Panc1 (cell line): ENCODE data around the gene ENOX1.

Source experiments
- POLR2AphosphoS5 ChIP-seq: IDR thresholded peaks from 2 replicates; pipeline ENCODE4 v1.6.1; 2012; ENCODE audit warnings: mild to moderate bottlenecking, low read depth, low read length, moderate library complexity
- TF ChIP-seq, protein P1 (sequence below): fragments of 450-650 bp; IDR thresholded peaks from 2 replicates; pipeline ENCODE4 v1.5.1; 2017; ENCODE audit warnings: mild to moderate bottlenecking
- TF ChIP-seq, protein P2 (sequence below), 2 experiments: IDR thresholded peaks; 2 replicates each; pipeline ENCODE4 v1.6.1; 2011 to 2012; ENCODE audit warnings: low read depth in 2 of 2, control low read depth in 1 of 2, low read length in 1 of 2, mild to moderate bottlenecking in 1 of 2, moderate library complexity in 1 of 2; ENCODE audit not compliant: insufficient read depth in 1 of 2

DNA sequence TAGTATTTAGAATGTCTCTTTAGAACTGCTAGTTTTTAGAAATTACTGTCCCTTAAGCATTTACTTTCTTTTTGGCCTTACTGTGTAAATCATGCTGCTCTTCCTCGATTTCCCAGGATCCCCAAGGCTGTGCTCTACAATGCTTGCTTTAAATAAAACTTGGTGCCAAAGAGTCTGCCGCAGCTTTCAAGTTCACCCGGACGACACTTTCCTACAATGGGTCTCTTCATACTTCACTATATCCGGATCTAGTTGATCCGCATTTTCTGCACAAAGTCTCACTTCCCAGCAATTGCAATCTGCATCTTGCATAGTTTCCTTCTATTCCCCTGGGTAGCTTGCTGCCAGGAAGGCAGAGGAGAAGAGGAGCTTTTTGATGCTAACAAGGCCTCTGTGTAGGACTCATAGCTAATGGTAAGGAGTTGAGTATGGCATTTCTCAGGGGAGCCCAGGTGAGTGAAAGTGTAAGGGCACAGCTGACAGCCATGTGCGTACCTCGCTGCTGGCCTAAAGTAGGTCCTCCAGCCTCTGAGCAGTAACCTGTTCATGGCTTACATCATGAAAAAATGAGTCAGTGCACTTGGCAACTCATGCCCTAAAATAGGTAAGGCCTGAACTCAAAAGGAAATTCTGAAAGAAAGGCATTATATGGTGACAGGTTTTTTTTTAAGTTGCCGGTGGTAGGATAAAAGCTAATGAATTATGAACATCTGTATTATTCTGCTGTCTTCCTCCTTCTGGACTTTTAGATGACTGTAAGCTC lies 101.6 kb downstream of the ENOX1 start:
- TF ChIP-seq, protein P1, sequence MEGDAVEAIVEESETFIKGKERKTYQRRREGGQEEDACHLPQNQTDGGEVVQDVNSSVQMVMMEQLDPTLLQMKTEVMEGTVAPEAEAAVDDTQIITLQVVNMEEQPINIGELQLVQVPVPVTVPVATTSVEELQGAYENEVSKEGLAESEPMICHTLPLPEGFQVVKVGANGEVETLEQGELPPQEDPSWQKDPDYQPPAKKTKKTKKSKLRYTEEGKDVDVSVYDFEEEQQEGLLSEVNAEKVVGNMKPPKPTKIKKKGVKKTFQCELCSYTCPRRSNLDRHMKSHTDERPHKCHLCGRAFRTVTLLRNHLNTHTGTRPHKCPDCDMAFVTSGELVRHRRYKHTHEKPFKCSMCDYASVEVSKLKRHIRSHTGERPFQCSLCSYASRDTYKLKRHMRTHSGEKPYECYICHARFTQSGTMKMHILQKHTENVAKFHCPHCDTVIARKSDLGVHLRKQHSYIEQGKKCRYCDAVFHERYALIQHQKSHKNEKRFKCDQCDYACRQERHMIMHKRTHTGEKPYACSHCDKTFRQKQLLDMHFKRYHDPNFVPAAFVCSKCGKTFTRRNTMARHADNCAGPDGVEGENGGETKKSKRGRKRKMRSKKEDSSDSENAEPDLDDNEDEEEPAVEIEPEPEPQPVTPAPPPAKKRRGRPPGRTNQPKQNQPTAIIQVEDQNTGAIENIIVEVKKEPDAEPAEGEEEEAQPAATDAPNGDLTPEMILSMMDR = no peak
- TF ChIP-seq POLR2AphosphoS5 = no peak
- TF ChIP-seq, protein P2, sequence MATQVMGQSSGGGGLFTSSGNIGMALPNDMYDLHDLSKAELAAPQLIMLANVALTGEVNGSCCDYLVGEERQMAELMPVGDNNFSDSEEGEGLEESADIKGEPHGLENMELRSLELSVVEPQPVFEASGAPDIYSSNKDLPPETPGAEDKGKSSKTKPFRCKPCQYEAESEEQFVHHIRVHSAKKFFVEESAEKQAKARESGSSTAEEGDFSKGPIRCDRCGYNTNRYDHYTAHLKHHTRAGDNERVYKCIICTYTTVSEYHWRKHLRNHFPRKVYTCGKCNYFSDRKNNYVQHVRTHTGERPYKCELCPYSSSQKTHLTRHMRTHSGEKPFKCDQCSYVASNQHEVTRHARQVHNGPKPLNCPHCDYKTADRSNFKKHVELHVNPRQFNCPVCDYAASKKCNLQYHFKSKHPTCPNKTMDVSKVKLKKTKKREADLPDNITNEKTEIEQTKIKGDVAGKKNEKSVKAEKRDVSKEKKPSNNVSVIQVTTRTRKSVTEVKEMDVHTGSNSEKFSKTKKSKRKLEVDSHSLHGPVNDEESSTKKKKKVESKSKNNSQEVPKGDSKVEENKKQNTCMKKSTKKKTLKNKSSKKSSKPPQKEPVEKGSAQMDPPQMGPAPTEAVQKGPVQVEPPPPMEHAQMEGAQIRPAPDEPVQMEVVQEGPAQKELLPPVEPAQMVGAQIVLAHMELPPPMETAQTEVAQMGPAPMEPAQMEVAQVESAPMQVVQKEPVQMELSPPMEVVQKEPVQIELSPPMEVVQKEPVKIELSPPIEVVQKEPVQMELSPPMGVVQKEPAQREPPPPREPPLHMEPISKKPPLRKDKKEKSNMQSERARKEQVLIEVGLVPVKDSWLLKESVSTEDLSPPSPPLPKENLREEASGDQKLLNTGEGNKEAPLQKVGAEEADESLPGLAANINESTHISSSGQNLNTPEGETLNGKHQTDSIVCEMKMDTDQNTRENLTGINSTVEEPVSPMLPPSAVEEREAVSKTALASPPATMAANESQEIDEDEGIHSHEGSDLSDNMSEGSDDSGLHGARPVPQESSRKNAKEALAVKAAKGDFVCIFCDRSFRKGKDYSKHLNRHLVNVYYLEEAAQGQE (IDR thresholded peaks at IDR 0.05; ENCODE audit: insufficient read depth in 1 of 2, low read depth in 2 of 2, low read length in 1 of 2) = no peak
